ENCODE results near the gene AASDH.

AASDH gene, protein sequence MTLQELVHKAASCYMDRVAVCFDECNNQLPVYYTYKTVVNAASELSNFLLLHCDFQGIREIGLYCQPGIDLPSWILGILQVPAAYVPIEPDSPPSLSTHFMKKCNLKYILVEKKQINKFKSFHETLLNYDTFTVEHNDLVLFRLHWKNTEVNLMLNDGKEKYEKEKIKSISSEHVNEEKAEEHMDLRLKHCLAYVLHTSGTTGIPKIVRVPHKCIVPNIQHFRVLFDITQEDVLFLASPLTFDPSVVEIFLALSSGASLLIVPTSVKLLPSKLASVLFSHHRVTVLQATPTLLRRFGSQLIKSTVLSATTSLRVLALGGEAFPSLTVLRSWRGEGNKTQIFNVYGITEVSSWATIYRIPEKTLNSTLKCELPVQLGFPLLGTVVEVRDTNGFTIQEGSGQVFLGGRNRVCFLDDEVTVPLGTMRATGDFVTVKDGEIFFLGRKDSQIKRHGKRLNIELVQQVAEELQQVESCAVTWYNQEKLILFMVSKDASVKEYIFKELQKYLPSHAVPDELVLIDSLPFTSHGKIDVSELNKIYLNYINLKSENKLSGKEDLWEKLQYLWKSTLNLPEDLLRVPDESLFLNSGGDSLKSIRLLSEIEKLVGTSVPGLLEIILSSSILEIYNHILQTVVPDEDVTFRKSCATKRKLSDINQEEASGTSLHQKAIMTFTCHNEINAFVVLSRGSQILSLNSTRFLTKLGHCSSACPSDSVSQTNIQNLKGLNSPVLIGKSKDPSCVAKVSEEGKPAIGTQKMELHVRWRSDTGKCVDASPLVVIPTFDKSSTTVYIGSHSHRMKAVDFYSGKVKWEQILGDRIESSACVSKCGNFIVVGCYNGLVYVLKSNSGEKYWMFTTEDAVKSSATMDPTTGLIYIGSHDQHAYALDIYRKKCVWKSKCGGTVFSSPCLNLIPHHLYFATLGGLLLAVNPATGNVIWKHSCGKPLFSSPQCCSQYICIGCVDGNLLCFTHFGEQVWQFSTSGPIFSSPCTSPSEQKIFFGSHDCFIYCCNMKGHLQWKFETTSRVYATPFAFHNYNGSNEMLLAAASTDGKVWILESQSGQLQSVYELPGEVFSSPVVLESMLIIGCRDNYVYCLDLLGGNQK

GRCh38 chr4:56387023-56388001 is at the start of gene AASDH:
Gene AASDH, minus strand, starts transcription at chr4:56387491. Its CDS starts 3,192 bp downstream, at chr4:56384299.
- DNase-seq = peak; percentile 93

DNA sequence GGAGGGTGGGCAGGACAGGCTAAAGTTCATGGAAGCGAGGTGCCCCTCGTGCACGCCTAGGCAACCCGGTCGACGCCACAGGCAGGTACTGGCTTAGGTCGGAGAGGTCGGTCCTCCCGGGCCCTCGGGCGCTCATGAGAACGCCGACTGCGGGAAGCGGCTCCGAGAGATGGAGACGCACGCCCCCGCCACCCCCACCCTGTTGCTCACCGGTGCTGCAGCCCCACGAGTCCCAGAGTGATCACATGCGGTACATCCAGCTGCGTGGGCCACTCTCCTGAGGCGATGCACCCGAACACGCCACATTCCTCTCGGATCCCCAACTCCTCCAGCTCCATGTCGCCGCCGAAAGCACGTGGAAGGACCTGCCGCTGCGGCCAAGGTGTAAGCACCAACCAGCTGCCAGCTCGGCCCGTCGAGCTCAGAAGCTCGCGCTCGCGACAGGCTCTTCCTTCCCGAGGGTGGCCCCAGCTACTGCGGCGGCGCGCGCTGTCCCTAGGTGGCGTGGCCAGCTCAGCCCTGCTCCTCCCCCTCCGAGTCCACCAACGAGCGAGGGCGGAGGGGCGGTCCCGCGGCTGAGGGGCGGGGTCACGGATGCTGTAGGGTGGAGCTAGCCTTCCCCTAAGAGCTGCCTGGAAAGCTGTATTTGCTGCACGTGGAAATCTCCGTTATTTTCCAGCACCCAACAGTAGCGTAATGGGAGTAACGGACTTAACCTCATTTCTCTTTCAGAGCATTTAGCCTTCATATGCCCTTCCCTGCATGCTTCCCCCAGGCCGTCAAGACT is 48.0 kb upstream of the AASDH start, which contains the start of gene PPAT:
PPAT (minus strand) TSS at position 476 of the 787 bp plus-strand sequence; CDS start at position 338, 138 bp downstream.
- peak; percentile 99 for DNase-seq

DNA sequence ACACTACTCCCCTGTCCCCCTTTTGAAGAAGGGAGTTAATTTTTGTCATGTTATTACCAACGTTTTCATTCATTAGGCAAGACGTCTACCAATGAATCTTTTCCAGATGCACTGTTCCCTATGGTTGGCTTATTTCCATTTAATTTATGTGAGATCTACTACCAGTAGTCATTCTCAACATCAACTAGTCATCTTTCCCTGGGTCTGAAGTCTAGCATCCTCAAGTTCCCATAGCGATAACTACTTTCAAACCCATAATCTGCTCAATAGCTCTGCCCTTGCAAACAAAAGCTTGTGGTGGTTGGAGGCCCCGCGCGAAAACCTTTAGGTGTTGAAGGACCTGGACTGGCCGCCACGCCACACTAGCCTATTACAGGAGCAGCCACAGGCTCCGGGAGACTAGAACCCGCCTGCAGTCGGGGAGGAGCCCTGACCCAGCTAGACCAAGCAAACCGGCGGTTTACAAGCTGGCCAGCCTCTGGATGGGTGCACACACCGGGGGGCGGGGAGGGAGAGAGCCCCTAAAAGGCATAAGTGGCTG is 47.4 kb upstream of the AASDH start:
- DNase-seq = no peak

- no peak for DNase-seq
Observed at GRCh38 chr4:56433280-56433679, 46.0 kb upstream of the AASDH start.

GRCh38 chr4:56430203-56430602 is 42.9 kb upstream of the AASDH start:
- no peak for DNase-seq

GRCh38 chr4:56427179-56427578 is 39.9 kb upstream of the AASDH start:
- DNase-seq = no peak

GRCh38 chr4:56426273-56426672 is 39.0 kb upstream of the AASDH start:
- no peak for DNase-seq

- DNase-seq = no peak
Observed at GRCh38 chr4:56425518-56425917, 38.2 kb upstream of the AASDH start.

- peak; percentile 6 for DNase-seq
Observed at GRCh38 chr4:56424697-56425514, 37.6 kb upstream of the AASDH start.

GRCh38 chr4:56424176-56424575 is 36.9 kb upstream of the AASDH start:
- DNase-seq = no peak

DNA sequence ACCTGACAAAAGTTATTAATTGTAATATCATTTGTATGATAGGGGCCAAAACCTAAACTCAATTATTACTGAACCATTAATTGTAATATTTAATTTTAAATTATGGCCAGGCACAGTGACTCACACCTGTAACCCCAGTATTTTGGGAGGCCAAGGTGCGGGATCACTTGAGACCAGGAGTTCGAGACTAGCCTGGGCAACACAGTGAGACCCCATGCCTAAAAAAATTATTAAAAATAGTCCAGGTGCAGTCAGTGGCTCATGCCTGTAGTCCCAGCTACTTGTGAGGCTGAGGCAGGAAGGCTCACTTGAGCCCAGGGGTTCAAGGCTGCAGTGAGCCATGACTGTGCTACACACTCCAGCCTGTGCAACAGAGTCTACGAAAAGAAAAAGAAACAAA is 30.1 kb upstream of the AASDH start:
- DNase-seq = no peak

DNA sequence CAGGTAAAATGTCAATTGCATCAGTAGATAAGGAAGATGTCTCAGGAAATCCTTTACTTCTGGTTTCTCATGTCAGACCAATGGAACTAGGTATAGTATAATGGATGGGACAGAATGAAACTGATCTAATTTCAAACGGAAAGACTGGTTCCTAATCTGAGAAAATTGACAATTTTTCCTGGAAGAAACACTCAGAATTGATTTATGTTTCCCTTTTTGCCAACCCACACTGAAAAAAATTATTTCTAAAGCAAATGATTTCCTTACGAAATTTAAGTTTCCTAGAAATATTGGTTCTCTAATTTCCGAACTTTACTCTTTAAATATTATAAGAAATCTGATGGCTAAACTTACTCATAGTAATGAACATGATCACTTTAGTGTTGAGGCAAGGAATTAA is 29.1 kb upstream of the AASDH start:
- DNase-seq = no peak

- DNase-seq = no peak
Observed at GRCh38 chr4:56414135-56414670, 26.9 kb upstream of the AASDH start.

- no peak for DNase-seq
Observed at GRCh38 chr4:56410247-56411062, 23.2 kb upstream of the AASDH start.

GRCh38 chr4:56409511-56410090 is 22.3 kb upstream of the AASDH start:
- no peak for DNase-seq

DNA sequence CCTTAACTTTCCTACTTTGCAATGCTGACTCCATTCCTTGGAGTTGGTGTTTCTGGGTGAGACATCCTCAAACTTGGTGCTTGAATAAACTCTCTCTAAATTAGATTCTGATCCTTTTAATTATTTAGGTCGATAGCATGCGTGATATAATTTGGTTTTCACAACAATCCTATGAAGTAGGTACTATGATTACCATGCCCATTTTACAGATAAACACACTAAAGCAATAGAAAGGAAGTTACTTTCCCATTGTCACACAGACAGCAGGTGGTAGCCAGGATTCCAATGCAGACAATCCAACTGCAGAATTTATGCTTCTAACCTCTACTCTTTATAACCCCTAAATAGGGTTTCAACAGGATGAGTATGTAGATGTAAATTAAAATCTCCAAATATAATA is 21.7 kb upstream of the AASDH start:
- no peak for DNase-seq

DNA sequence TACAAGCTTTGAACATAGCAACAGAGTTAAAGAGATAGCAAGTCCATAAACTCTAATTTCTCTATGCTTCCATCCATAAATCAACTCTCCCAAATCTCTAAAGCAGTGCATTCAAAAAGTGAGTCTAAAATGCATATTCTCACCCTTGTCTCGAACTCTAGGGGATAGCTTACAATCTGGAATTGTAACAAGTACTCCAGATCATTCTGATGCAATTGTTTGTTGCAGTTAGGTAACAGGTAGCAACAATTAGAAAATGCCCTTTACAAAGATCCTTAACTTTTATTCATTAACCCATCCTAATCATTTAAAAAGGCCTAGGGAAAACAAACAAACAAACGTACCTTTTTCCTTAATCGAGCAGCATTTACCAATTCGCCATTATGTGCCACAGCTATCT is 18.9 kb upstream of the AASDH start:
- no peak for DNase-seq

DNA sequence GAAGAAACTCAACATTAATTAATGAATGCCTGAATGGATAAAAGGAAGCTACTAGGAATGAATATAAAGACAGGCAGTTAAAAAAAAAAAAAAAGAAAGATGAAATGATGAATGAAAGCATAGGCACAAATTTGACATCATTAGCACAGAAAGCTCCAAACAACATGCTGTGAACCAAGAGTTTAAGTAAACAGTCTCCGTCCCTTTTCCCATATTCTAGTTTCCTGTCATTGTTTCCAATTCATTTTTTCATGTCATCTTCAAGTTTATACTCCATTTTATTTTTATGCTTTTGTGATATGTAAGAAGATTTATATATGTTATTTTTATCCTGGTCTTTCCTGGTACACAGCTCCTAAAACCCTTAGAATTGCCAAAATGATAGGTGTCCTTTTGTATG is 17.7 kb upstream of the AASDH start:
- DNase-seq = no peak

Measured in stimulated activated CD4-positive, alpha-beta T cell treated with anti-CD3 and anti-CD28 coated beads, Interleukin-12 subunit alpha, Interleukin-12 subunit beta, amount 100 ng/mL, for 4 hours (primary cell).